ENCODE results near the gene RAD51B.
"Not testable (repeated sequence)": the region's sequence is repeated elsewhere in the genome, so short reads cannot be mapped to it uniquely, and the experiment has no call there.

RAD51B gene

DNA sequence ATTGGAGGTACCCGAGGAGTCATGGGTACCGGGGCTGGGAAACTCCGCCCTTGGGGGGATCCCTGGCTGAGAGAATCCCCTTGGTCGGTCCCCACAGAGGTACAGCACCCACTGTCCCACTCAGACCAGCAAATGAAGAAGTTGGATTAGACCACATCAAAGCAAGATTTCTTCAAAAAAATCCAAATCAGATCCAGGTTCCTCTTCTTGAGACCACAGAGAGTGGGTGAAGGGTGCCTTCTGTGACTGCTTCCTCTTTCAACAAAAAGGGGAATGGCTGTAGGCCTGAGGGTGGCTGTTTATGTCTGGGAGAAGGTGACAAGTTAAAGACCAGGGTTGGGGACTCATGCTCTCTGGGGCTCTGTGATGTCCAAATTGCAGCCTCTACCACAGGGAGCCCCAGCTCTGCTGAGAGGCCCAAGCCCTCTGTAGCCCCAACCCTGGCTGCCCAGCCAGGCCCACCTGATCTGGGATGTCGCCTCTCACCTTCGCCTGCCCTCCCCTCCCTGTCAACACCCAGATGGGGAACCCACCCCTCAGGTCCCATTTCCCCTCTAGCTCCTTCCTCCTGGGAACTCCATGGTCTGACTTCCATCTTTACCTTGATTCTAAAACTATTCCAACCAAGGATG, 922.4 kb downstream of the RAD51B start:
- no peak for DNase-seq (ENCODE audit: low read depth in 2 of 2)

DNA sequence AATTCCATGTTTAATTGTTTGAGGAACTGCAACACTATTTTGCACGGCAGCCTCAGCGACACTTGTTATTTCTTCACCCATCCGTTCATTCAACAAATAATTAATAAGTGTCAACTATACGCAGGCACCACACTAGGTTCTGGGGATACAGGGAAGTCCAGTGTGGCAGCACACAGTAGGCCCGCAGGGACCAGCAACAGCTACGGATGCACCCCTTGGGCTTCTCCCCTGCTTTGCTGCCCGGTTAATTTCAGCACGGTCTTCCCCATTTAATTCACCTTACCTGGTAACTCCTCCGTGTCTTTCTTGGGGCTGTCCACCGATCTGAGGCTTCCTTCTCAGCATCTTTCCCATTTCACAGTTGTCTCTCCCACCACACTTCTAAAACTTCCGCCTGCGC, 925.0 kb downstream of the RAD51B start:
- no peak for DNase-seq (ENCODE audit: low read depth in 2 of 2)

DNA sequence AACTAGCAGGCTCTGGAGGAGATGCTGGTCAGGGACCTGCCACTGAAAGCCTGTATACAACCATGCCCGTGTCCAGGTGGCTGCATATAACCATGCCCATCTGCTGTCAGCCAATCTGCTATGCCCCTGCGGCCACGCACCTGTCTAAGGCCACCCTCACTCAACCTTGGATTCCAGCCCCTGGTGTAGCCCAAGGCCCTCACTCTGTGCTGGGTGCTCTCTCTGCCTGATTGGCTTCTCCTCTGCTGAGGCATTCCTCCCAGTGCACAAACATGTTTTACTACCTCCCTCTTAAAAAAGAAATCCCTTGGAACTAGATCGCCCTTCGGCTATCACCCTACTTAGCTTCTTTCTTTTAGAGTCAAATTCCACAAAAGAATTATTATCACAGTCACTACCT, 927.8 kb downstream of the RAD51B start:
- DNase-seq (ENCODE audit: low read depth in 2 of 2) = no peak

DNA sequence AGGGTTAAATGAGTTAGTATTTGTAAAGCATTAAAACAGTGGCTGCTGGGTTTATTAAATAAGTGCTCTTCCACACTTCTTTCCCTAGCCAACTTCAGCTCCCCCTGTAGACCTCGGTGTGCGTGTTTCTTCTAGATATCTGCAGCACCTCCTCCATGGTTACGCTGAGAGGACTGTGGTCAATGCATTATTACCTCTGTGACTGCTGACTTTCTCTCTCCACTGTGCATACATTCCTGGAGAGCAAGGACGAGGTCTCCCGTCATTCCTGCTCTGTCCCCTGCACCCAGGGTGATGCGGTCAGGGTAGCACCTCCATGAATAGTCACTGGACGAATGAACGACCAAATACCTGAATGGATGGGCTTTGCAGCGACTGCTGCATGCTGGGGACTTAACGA, 928.7 kb downstream of the RAD51B start:
- DNase-seq (ENCODE audit: low read depth in 2 of 2) = no peak

DNA sequence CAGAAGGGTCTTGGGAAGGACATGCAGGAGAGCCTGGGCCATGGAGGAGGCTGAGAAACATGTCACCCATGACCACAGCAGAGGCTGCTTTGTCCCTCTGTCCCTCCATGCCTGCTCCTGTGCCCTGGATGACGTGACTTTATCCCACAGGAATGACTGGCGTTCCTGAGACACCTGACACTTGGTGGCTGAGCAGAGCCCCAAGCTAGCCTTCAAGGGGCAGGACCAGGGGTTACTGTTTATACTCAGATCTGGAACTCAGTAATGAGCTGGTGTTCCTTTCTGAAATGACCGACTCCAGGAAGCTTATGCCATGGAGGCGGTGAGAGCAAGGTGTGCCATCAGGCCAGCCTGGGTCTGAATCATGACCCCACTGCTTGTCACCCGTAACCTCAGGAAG, 929.1 kb downstream of the RAD51B start:
- DNase-seq (ENCODE audit: low read depth in 2 of 2) = no peak

DNA sequence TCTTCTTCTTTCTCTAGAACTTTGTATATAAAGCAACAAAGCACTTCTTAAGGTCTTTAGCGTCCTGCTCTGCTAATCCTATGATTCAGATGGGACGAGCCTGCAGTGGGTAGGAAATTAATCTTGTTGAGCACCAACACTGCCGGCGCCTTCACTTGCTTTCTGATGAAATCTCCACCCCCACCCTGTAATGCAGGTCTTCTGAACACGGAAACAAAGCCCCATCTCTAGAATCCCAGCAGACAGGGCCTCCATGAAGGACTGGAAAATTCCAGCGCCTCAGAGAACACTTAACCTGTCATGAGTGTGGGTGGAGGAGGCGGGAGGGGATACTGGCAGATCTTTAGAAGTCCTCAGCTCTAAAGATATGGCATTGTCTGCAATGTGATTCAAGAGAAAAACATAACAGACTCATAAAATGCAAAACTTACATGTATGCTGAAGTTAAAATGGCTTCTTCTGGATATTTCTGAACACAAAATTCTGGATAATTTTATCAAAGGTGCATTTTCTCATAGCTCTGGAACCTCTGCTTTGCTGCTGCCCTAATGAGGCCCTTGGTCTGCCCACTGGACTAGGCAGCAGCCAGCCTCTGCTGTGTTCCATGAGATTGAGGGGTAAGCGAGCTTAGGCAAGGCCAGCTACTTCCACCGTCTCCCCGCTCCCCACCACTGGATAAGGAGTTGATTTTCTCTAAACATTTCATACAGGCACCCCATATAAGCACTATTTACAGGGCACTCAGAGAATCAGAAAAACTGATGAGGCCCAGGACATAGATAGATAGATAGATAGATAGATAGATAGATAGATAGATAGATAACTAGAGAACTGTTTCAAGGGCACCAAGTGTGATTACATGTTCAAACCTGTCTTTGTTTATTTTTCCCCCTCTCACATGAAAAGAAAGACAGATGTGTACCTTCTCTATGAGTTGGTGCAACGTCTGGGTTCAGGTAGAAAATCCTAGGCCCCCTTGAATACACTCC, 930.2 kb downstream of the RAD51B start:
- DNase-seq (ENCODE audit: low read depth in 2 of 2) = no peak

DNA sequence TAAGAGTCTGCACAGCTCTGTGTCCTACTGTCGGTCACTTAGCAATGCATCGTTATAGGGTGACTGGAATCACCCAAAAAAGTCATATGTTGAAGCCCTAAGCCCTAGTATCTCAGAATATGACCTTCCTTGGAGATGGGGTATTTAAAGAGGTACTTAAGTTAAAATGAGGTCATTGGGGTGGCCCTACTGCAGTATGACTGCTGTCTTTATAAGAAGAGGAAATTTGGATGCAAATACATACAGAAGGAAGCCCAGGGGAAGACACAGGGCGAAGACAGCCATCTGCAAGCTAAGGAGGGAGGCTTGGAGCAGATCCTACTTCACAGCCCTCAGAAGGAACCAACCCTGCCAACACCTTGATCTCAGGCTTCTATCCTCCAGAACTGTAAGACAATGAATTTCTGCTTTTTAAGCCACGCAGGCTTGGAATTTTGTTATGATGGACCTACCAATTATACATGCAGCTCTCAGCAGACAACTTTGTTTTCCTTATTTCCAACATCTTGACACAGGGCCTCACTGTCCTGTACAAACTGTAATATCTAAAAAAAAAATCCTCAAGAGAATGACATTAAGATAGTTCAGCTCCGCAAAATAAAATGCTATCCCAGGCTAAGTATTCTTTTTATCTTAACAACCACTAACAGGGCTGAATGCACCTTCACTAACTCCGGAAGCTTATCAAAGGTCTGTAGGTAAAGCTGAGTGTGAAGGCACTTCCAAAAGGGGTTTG, 932.9 kb downstream of the RAD51B start:
- DNase-seq (ENCODE audit: low read depth in 2 of 2) = no peak

DNA sequence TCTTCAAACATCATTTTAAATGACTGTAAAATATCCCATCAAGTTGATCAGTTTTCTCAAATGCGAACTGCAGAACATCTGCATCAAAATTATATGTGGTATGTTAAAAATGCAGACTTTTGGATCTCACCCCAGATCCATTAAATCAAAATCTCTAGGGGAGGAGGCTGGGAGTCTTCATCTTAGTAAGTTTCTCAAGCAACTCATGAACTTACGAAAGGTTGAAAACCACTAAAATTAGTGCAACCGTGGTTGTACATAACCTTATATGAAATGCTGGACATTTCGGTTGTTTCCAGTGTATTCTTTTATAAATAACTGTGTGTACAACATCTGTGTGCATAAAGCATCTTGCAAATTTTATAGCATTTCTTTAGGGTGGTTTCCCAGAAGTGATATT, 934.1 kb downstream of the RAD51B start:
- no peak for DNase-seq (ENCODE audit: low read depth in 2 of 2)

DNA sequence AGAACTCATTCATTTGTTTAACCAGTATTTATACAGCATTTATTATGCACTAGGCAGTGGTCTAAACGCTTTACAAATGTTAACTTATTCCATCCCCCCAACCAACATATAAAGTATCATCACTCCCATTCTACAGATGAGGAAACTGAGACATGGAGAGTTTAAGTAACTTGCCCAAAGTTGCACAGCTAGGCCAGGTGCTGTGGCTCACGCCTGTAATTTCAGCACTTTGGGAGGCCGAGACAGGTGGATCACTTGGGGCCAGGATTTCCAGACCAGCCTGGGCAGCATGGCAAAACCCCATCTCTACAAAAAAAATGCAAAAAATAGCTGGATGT, 935.4 kb downstream of the RAD51B start:
- DNase-seq (ENCODE audit: low read depth in 2 of 2) = no peak

DNA sequence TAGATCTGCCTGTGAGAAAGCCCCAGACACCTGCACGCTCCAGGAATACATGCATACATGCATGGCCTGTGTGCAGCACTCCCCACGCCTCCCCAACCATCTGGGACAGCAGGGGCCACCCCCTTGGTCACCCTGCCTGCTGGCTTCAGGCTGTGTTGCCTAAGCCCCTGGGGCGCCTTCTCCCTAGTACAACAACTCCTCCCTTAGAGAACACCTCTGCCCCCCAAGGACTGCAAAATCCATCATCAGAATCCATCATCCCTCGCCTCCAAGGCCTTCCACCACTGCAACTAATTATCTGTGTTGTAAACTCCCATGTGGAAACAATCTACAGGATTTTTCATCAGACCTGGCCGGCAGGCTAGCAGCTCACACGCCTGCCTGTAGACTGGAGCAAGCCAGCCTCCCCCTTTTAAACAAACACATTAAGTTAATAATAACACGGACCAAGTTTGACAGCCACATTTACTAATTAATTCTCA, 936.5 kb downstream of the RAD51B start:
- no peak for DNase-seq (ENCODE audit: low read depth in 2 of 2)

DNA sequence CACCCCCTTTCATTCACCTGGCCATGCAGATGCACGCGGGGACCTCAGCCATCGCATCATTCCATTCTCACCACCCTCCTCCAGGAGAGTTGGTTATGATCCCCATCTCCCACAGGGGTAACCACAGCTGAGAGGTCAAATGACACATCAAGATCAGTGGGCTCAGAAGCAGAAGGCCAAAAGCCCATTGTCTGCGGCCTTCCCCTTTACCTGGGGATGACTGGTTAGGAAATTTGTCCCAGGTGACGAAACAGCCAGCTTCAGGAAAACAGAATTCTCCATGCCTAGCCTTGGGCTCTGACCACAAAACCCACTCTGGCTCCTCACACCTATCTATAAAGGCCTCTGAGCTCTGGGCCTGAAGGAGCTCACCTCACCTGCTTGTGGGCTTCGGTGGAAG, 937.2 kb downstream of the RAD51B start:
- no peak for DNase-seq (ENCODE audit: low read depth in 2 of 2)

DNA sequence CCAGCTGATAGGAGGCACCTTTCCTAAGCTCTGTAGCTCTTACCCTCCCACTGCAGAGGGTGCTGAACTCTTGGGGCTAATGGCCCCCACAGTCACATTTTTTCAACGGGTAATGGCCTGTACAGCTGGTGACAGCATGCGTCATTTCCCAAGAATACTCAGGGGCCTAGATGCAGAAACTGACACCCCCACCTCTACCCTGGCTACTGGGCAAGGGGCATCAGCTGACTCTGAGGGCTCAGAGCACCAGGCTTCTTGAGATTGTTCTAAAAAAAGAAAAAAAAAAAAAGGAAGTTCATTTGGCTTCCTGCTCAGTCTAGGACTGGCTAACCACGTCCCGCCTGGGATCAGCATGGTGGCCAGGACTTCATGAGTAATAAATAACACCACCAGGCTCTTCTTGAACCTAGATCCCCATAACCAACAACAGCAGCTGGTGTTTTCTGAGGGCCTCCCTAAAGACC, 938.1 kb downstream of the RAD51B start:
- no peak for DNase-seq (ENCODE audit: low read depth in 2 of 2)

DNA sequence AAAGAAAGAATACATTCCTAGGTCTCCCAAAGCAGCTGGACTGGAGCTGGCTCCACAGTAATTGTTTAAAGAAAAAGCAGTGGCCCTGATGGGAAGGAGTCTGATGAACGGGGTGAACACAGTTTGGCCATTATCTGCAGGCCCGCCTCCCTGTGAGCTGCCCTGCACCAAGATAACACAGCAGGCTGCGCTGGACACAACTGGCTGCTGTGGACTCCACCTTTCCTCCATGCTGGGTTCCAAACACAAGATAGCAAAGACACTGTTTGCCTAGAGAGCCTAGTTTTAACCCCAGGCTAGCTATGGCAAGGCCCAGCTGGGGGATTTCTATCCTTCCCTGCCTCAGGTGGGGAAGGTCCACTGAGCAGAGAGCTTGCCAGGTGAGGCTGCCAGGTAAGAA, 938.7 kb downstream of the RAD51B start:
- no peak for DNase-seq (ENCODE audit: low read depth in 2 of 2)

DNA sequence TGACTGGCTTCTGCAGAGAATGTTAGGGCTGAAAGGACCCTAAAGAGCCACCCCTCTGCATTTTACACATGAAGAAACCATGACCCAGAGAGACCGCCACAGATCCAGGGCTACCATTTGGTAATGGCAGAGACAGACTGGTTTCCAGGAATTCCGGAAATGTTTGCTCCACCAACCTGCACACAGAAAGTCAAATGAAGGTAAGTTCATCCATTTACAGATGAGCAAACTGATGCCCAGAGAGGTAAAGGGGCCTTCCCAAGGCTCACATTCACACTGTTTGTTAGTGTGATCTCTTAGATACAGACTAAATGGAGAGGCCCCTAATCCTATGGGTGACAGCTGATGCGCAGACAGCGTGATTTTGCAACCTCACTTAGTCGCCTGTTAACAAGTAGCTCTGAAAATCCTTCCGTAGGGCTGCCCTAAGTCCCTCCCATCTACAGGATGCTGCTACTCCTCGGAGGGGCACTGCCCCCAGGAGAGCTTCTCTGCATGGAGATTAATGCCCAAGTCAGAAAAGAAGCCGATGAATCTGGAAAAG, 939.5 kb downstream of the RAD51B start:
- no peak for DNase-seq (ENCODE audit: low read depth in 2 of 2)

DNA sequence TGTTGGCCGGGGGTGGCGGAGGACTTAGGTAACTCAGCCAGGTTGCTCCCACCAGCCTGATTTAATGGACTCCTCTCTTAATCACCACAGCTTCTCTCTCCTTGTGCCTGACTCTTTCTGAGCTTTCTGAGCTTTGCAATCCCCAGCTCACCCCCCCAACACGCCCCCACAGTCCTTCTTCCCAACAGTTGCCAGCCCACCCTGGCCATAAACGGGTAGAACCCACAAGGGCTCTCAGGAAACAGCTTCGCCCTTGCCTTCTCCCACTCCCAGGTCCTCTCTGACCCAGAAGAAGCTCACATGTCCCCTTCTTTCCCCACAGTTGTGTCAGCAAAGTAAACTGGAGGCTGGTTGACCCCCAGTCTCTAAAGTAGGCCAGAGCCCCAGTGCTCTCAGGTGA, 940.4 kb downstream of the RAD51B start:
- no peak for DNase-seq (ENCODE audit: low read depth in 2 of 2)

DNA sequence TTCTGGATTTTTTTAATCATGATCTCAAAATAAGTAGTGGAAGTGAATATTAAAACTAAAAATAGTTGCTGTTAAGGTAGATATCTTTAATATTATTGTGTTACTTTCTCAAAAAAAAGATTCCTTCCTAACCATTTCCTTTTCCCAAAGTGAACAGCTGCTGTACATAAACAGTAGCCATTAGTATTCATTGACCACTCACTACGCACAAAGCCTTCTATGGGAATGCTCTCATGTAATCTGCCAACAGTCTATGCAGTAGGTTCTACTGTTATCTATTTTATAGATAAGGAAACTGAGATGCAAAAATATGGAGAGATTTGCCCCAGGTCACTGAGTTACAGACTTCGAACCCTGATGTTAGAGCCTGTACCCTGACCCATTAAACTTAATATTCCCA, 941.2 kb downstream of the RAD51B start:
- DNase-seq (ENCODE audit: low read depth in 2 of 2) = no peak

DNA sequence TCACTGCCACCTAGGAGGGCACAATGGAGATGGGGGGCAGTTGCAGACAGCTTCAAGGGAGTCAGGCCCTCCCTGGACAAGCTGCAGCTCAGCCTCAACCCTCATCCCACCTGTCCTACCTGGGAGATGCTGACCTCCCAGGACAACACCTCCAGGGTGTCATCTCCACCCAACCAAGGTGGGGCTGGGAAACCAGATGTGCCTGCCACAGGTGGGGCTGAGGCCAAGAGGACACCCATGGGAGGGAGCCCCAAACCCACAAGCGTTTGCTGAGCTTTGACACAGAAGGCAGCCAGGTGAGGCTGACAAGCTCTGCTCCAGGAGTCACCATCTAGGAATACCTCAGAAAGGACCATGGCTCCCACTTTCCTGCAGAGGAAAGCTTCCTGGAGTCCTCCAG, 941.8 kb downstream of the RAD51B start:
- DNase-seq (ENCODE audit: low read depth in 2 of 2) = no peak

DNA sequence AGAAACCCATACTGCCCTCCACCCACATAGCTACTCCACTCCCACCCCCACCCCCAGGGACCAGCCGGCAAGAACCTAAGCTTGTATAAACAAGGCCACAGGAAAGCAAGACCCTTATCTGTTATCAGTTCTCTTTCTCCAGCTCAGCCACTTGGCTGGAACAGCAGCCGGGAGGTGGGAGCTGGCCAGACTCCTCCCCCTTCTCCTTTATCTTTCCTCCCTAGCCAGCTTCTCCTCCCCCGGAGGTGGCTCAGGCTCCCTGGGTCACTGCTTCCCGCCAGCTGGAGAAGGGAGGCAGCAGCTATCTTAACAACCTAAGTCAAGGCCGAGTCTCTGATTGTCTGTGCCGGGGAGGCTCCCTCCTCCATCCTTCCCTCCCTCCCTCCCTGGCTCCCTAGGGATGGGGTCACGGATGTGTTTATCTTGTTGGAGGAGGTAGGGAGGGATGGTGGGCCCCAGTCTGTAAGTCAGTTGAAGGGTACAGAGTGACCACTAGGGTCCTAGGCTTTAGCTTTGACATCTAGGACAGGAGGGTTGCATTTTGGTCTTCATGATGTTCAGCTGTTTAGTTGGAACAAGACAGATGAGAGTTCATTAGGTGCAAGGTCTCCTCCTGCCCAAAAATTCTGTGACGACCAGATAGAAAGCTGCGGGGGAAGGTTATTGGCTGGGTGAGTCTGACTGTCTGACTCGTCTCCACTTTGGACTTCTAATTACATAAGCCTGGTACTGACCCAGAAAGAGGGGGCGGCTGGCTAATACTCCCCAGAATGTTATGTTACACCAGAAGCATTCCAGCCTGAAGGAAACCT, 943.6 kb downstream of the RAD51B start:
- no peak for DNase-seq (ENCODE audit: low read depth in 2 of 2)

DNA sequence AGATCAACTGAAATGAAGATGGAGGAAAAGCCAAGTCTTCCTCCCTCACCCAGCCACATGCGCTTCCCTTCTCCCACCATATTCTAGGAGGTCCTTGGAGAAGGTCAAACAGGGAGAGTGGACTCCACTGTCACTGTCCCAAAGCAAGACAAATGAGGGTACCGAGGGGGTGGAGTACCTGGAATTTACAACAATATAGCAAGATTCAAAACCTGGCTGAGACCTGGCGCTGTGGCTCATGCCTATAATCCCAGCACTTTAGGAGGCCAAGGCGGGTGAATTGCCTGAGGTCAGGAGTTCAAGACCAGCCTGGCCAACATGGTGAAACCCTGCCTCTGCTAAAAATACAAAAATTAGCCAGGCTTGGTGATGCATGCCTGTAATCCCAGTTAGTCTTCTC, 944.3 kb downstream of the RAD51B start:
- not testable (repeated sequence) for DNase-seq (ENCODE audit: low read depth in 2 of 2)

DNA sequence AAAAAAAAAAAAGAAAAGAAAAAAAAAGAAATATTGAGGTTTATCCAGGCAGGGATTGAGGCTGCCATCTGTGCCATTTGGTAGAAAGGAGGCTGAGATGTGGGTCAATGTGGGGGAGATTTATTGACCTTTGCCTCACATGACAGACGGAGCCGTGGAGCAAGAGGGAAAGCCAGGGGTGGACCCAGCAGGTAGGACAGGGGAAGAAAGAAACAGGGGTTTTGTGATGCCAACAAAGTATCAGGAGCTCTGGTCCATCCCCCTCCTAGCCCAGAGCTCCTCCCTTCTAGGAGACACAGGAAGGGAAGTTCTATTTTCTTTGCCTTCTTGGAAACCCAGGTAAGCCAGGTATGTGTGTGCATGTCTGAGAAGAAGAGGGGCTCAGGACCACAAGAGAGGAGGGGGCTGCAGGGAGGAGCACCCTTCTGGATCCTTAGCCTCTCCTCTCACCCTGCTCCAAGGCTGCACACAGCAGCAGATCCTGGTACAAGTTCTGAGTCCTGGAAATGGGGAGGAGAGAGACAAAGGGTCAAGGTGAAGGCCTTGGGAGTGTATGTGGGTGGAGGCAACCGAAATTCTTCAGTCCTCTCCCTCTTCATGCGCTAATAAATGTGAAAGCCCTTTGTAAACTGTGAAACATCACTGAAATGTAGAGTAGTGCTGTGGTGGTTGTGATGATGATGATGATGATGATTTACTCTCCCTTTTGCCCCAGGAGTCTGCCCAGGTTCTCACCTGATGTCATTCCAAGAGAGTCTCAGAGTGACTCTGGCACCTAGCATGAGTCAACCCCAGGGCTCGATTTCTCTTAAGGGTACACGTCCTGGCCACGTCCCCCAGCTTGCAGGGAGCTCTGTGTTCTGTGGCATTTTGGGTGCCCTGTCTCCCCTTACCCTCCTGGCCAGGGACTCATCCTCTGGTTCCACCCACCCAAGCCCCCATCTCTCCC, 947.0 kb downstream of the RAD51B start:
- DNase-seq (ENCODE audit: low read depth in 2 of 2) = no peak
